HG03108 (cell line): Measurements from ENCODE around the gene IPCEF1.

Source experiments
- ATAC-seq: cut with Tn5 transposase; IDR thresholded peaks from one replicate; pipeline ENCODE4 v1.9.1; 2021; ENCODE audit warnings: moderate library complexity; ENCODE audit not compliant: unreplicated experiment

The IPCEF1 gene

GRCh38 chr6:154356690-154357089 lies at the start of gene IPCEF1:
Gene IPCEF1 (minus strand): TSS chr6:154356803. CDS start chr6:154265947, 90,856 bp downstream.
- ATAC-seq: no peak

GRCh38 chr6:154406301-154406700 lies 49.7 kb upstream of the IPCEF1 start:
- ATAC-seq: no peak

- no peak for ATAC-seq
Observed at GRCh38 chr6:154404791-154405400, 48.3 kb upstream of the IPCEF1 start.

- ATAC-seq: no peak
Observed at GRCh38 chr6:154403788-154404187, 47.2 kb upstream of the IPCEF1 start.

- ATAC-seq: no peak
Observed at GRCh38 chr6:154402081-154402780, 45.6 kb upstream of the IPCEF1 start.

- ATAC-seq: no peak
Observed at GRCh38 chr6:154399097-154399496, 42.5 kb upstream of the IPCEF1 start.

- ATAC-seq: no peak
Observed at GRCh38 chr6:154397491-154398195, 41.0 kb upstream of the IPCEF1 start.

GRCh38 chr6:154395878-154396277 lies 39.3 kb upstream of the IPCEF1 start:
- ATAC-seq: no peak

- ATAC-seq: no peak
Observed at GRCh38 chr6:154395316-154395715, 38.7 kb upstream of the IPCEF1 start.

GRCh38 chr6:154394571-154394970 lies 38.0 kb upstream of the IPCEF1 start:
- ATAC-seq: no peak

- ATAC-seq: no peak
Observed at GRCh38 chr6:154390034-154390433, 33.4 kb upstream of the IPCEF1 start.

- no peak for ATAC-seq
Observed at GRCh38 chr6:154388803-154389202, 32.2 kb upstream of the IPCEF1 start.

- ATAC-seq: no peak
Observed at GRCh38 chr6:154386848-154387717, 30.5 kb upstream of the IPCEF1 start.

GRCh38 chr6:154384191-154384590 lies 27.6 kb upstream of the IPCEF1 start:
- ATAC-seq: no peak

GRCh38 chr6:154383273-154383672 lies 26.7 kb upstream of the IPCEF1 start:
- ATAC-seq: no peak

GRCh38 chr6:154382740-154383139 lies 26.1 kb upstream of the IPCEF1 start:
- ATAC-seq: no peak

- no peak for ATAC-seq
Observed at GRCh38 chr6:154381548-154381947, 24.9 kb upstream of the IPCEF1 start.

- ATAC-seq: no peak
Observed at GRCh38 chr6:154380741-154381140, 24.1 kb upstream of the IPCEF1 start.

- no peak for ATAC-seq
Observed at GRCh38 chr6:154379585-154379984, 23.0 kb upstream of the IPCEF1 start.

- no peak for ATAC-seq
Observed at GRCh38 chr6:154378518-154378917, 21.9 kb upstream of the IPCEF1 start.

GRCh38 chr6:154377726-154378125 lies 21.1 kb upstream of the IPCEF1 start:
- no peak for ATAC-seq
